ENCODE measurements around the gene TMPRSS9.
"Not testable (repeated sequence)": the region's sequence is repeated elsewhere in the genome, so short reads cannot be mapped to it uniquely, and the experiment has no call there.

The TMPRSS9 gene

GRCh38 chr19:2343289-2343982, 16.6 kb upstream of the TMPRSS9 start:
- no peak for DNase-seq

- DNase-seq = no peak
Observed at GRCh38 chr19:2344381-2344870, 15.6 kb upstream of the TMPRSS9 start.

GRCh38 chr19:2345076-2345475, 15.0 kb upstream of the TMPRSS9 start:
- DNase-seq = no peak

- DNase-seq = no peak
Observed at GRCh38 chr19:2345794-2346663, 14.0 kb upstream of the TMPRSS9 start.

- DNase-seq = not testable (repeated sequence)
Observed at GRCh38 chr19:2349818-2350217, 10.2 kb upstream of the TMPRSS9 start.

- DNase-seq = no peak
Observed at GRCh38 chr19:2350656-2351055, 9.4 kb upstream of the TMPRSS9 start.

- no peak for DNase-seq
Observed at GRCh38 chr19:2351591-2351990, 8.5 kb upstream of the TMPRSS9 start.

GRCh38 chr19:2352121-2352520, 7.9 kb upstream of the TMPRSS9 start:
- DNase-seq = no peak

- no peak for DNase-seq
Observed at GRCh38 chr19:2353159-2353886, 6.7 kb upstream of the TMPRSS9 start.

GRCh38 chr19:2353887-2354592, 6.0 kb upstream of the TMPRSS9 start:
- no peak for DNase-seq

GRCh38 chr19:2354670-2355069, 5.4 kb upstream of the TMPRSS9 start:
- no peak for DNase-seq

GRCh38 chr19:2355168-2356035, 4.7 kb upstream of the TMPRSS9 start:
- no peak for DNase-seq

- no peak for DNase-seq
Observed at GRCh38 chr19:2356036-2356646, 3.9 kb upstream of the TMPRSS9 start.

GRCh38 chr19:2357279-2358206, 2.5 kb upstream of the TMPRSS9 start:
- DNase-seq = no peak

- DNase-seq = no peak
Observed at GRCh38 chr19:2358548-2359173, 1.4 kb upstream of the TMPRSS9 start.

- DNase-seq = no peak
Observed at GRCh38 chr19:2360833-2361232, 768 bp downstream of the TMPRSS9 start.

- no peak for DNase-seq
Observed at GRCh38 chr19:2361246-2362045, 1.4 kb downstream of the TMPRSS9 start.

GRCh38 chr19:2362046-2362969, 2.2 kb downstream of the TMPRSS9 start:
- no peak for DNase-seq

All from SIG-M5 (cell line).